ENCODE measurements around the gene SHANK1.

The SHANK1 gene

DNA sequence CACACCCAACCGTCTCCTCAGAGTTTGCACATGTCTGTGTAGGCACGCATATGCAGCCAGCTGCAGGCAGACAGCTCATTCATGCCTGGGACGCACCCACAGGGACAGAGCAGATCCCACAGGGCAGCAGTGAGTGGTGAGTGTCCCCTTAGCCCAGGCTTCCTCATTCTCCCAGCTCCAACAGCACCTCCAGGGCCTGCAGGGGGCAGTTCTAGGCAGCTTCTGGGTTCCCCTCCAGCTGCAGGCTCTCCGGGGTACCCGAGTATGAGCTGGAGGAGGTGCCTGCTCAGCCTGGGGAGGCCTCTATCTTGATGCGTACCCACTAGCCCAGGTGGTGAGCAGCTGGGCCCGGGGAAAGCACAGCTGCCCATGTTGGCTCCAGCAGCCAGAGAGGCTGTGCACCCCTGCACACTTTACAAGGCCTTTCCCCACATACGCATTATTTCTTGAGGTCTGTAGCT lies 1.3 kb upstream of the SHANK1 start:
- H3K9me2 ChIP-seq (replicated peaks; ENCODE audit: control insufficient read depth, low read length) = no peaks in the 10 kb centered on the region
- H3K27me3 ChIP-seq (ENCODE audit: control insufficient read depth, low read length) = peaks cover 13% of the 10 kb centered on the region
- H3K4me1 ChIP-seq (ENCODE audit: control insufficient read depth, low read length) = peaks cover 30% of the 10 kb centered on the region
- H3K36me3 ChIP-seq (ENCODE audit: control insufficient read depth, low read length) = no peaks in the 10 kb centered on the region
- no peaks in the 10 kb centered on the region for H3K9me3 ChIP-seq (ENCODE audit: control insufficient read depth, insufficient read depth, low read length)
- H4K20me1 ChIP-seq (ENCODE audit: control insufficient read depth, insufficient read depth, low read depth, low read length) = no peaks in the 10 kb centered on the region
- no peak overlapping the region for H3K4me2 ChIP-seq (ENCODE audit: low read length)
- TF ChIP-seq, protein P1, sequence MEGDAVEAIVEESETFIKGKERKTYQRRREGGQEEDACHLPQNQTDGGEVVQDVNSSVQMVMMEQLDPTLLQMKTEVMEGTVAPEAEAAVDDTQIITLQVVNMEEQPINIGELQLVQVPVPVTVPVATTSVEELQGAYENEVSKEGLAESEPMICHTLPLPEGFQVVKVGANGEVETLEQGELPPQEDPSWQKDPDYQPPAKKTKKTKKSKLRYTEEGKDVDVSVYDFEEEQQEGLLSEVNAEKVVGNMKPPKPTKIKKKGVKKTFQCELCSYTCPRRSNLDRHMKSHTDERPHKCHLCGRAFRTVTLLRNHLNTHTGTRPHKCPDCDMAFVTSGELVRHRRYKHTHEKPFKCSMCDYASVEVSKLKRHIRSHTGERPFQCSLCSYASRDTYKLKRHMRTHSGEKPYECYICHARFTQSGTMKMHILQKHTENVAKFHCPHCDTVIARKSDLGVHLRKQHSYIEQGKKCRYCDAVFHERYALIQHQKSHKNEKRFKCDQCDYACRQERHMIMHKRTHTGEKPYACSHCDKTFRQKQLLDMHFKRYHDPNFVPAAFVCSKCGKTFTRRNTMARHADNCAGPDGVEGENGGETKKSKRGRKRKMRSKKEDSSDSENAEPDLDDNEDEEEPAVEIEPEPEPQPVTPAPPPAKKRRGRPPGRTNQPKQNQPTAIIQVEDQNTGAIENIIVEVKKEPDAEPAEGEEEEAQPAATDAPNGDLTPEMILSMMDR (IDR thresholded peaks at IDR 0.05; ENCODE audit: low read depth, low read length, poor library complexity, severe bottlenecking) = peak; percentile 18
- no peak for TF ChIP-seq EZH2phosphoT487 (IDR thresholded peaks at IDR 0.05; ENCODE audit: borderline replicate concordance, low read length)
- H3K27ac ChIP-seq (ENCODE audit: low read depth, low read length) = no peak overlapping the region
- H3K4me3 ChIP-seq (ENCODE audit: low read length) = no peak overlapping the region
- no peaks in the 10 kb centered on the region for H3F3A ChIP-seq (ENCODE audit: control insufficient read depth, insufficient read depth)
- H3K79me2 ChIP-seq (ENCODE audit: control insufficient read depth, low read length) = no peaks in the 10 kb centered on the region

DNA sequence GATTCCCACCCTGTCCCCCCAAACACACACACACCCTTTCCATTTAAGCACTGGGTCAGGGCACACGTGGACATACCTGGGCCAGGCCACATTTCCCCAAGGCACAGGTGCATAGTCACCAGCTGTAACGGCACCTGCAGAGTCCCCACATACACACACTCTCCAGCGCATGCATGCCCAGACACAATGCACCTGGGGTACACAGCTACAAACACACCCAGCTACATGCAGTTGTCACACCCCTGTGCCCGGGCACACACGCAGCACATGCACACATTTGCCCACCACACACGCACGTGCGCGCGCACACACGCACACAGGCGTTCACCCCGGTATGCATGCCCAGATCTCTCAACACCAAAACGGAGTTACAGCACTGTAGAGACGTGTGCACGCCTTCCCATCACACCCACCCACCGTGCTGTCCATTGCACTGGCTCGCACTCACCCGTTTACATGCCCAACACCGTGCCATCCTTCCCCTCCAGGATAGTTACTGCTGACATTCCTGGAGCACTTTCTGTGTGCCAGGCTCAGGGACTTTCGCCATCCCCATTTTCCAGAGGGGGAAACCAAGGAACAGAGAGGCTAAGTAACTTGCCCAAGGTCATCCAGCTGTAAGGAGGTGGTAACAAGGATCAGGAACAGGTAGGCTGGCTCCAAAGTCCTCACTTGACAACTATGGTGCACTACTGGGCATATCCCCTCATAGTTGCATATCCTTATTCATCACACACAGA lies 749 bp upstream of the SHANK1 start:
- Histone ChIP-seq H3K36me3 (ENCODE audit: control insufficient read depth, low read length) (no peaks in the 10 kb centered on the region), H4K20me1 (ENCODE audit: control insufficient read depth, insufficient read depth, low read depth, low read length) (no peaks in the 10 kb centered on the region), H3K79me2 (ENCODE audit: control insufficient read depth, low read length) (no peaks in the 10 kb centered on the region), H3K4me3 (ENCODE audit: low read length) (no peak overlapping the region), H3K4me2 (ENCODE audit: low read length) (no peak overlapping the region), H3K4me1 (ENCODE audit: control insufficient read depth, low read length) (peaks cover 24% of the 10 kb centered on the region), H3F3A (ENCODE audit: control insufficient read depth, insufficient read depth) (no peaks in the 10 kb centered on the region), H3K27ac (ENCODE audit: low read depth, low read length) (no peak overlapping the region), H3K9me3 (ENCODE audit: control insufficient read depth, insufficient read depth, low read length) (no peaks in the 10 kb centered on the region), H3K9me2 (replicated peaks; ENCODE audit: control insufficient read depth, low read length) (no peaks in the 10 kb centered on the region), H3K27me3 (ENCODE audit: control insufficient read depth, low read length) (peaks cover 13% of the 10 kb centered on the region)
- TF ChIP-seq EZH2phosphoT487 (IDR thresholded peaks at IDR 0.05; ENCODE audit: borderline replicate concordance, low read length) = no peak
- TF ChIP-seq, protein P1 (IDR thresholded peaks at IDR 0.05; ENCODE audit: low read depth, low read length, poor library complexity, severe bottlenecking) = no peak

DNA sequence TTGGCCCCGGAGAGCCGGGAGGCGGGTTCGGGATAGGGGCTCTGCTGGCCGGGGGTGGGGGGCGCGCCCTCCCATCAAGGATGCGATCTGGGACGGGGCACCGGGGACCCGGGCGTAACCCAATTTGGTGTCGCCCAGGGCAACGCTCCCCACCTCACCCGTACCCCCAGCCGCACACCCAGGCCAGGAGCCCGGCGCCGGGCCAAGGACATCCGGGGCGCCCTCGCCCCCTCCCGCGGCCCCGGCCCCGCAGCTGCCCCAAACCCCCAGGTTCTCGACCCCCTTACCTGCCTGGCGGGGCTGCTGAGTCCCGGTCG lies 525 bp downstream of the SHANK1 start:
- Histone ChIP-seq H3K4me1 (ENCODE audit: control insufficient read depth, low read length) (peaks cover 19% of the 10 kb centered on the region), H3K9me3 (ENCODE audit: control insufficient read depth, insufficient read depth, low read length) (no peaks in the 10 kb centered on the region), H3F3A (ENCODE audit: control insufficient read depth, insufficient read depth) (no peaks in the 10 kb centered on the region), H3K79me2 (ENCODE audit: control insufficient read depth, low read length) (no peaks in the 10 kb centered on the region), H3K4me2 (ENCODE audit: low read length) (no peak overlapping the region; the same call in 1 of the 2 replicates), H4K20me1 (ENCODE audit: control insufficient read depth, insufficient read depth, low read depth, low read length) (no peaks in the 10 kb centered on the region), H3K4me3 (ENCODE audit: low read length) (no peak overlapping the region), H3K36me3 (ENCODE audit: control insufficient read depth, low read length) (no peaks in the 10 kb centered on the region), H3K9me2 (replicated peaks; ENCODE audit: control insufficient read depth, low read length) (no peaks in the 10 kb centered on the region), H3K27ac (ENCODE audit: low read depth, low read length) (no peak overlapping the region), H3K27me3 (ENCODE audit: control insufficient read depth, low read length) (peaks cover 13% of the 10 kb centered on the region)
- TF ChIP-seq, protein P1 (IDR thresholded peaks at IDR 0.05; ENCODE audit: low read depth, low read length, poor library complexity, severe bottlenecking) = no peak
- no peak for TF ChIP-seq EZH2phosphoT487 (IDR thresholded peaks at IDR 0.05; ENCODE audit: borderline replicate concordance, low read length)

Measured in DOHH2 (cell line).